T-helper 1 cell treated with Interleukin-12 subunit alpha and Interleukin-12 subunit beta and Interleukin-4 antibody, amounts not matched to agents 30 μg/mL and 1 μg/mL, for 36 hours (primary cell): ENCODE data around the gene HCRTR2.
"Not testable (repeated sequence)": the region's sequence is repeated elsewhere in the genome, so short reads cannot be mapped to it uniquely, and the experiment has no call there.

Source experiments
- H3K27ac Mint-ChIP-seq: one replicate; pipeline ENCODE4 v1.8.0; 2021; ENCODE audit warnings: mild to moderate bottlenecking, mixed read lengths
- H3K27me3 Mint-ChIP-seq: one replicate; pipeline ENCODE4 v1.8.0; 2021; ENCODE audit warnings: low read depth, mixed read lengths
- H3K36me3 Mint-ChIP-seq: one replicate; pipeline ENCODE4 v1.8.0; 2021; ENCODE audit warnings: low read depth, mixed read lengths
- H3K4me1 Mint-ChIP-seq: one replicate; pipeline ENCODE4 v1.8.0; 2021; ENCODE audit warnings: low read depth, mixed read lengths
- H3K4me3 Mint-ChIP-seq: one replicate; pipeline ENCODE4 v1.8.0; 2021; ENCODE audit warnings: mild to moderate bottlenecking, moderate library complexity, mixed read lengths
- H3K9me3 Mint-ChIP-seq: one replicate; pipeline ENCODE4 v1.8.0; 2021; ENCODE audit warnings: mixed read lengths

The HCRTR2 gene

DNA sequence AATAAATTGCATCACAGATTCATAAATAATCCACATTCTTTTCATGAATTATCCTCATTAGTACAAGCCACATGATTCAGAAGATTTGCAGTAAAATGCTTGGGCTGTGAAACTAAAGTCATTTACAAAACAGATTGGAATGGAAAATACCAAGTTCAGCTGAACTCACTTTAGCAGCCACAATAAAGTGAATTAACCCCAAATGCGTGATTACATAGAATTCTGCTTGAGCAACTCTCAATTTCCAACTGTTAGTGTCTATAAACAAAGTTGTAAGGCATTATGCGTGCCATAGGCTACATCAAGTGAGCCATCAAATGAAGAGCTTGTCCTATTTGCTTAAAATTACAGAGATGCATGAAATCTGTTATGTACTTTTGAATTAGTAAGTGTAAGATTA is 92.6 kb downstream of the HCRTR2 start:
- H3K27me3 Mint-ChIP-seq, result no peaks in the 10 kb centered on the region
- H3K9me3 Mint-ChIP-seq, result no peaks in the 10 kb centered on the region
- no peaks in the 10 kb centered on the region for H3K4me1 Mint-ChIP-seq
- no peak overlapping the region for H3K27ac Mint-ChIP-seq
- H3K4me3 Mint-ChIP-seq, result no peak overlapping the region
- H3K36me3 Mint-ChIP-seq, result no peaks in the 10 kb centered on the region

DNA sequence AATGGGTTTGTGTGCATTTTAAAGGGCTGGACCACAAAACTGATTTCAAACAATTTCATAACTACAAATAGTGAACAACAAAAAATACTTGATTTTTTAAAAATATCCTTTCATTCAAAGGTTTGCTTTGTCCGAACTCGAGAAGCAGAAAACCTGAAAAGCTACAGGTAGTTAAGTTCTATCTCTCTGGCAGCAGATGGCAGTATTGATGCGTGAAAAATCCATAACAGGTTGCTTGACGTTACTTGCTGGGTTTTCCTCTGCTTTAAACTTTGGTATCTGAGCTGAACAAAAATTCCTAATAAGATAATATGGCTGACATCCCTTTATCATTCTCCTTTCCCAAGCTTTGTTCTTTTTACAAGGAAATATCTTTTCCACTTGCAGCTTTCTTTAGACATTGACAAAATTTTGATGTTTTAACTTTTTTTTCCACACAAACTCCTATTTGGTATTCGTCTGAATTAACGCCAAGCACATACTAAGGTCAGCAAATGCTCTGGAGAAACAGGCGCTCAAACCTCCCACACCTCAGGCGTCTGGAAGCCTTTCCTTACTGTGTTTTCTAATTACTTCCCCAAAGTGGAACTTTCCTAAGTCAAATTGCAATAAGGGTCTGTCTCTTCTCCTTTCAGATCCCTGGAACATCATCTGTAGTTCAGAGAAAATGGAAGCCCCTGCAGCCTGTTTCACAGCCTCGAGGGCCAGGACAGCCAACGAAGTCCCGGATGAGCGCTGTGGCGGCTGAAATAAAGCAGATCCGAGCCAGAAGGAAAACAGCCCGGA is 102.6 kb downstream of the HCRTR2 start:
- no peaks in the 10 kb centered on the region for H3K9me3 Mint-ChIP-seq
- H3K27me3 Mint-ChIP-seq, result no peaks in the 10 kb centered on the region
- H3K4me1 Mint-ChIP-seq, result no peaks in the 10 kb centered on the region
- H3K4me3 Mint-ChIP-seq, result no peak overlapping the region
- H3K36me3 Mint-ChIP-seq, result no peaks in the 10 kb centered on the region
- no peak overlapping the region for H3K27ac Mint-ChIP-seq

GRCh38 chr6:55277646-55278045 is 103.3 kb downstream of the HCRTR2 start:
- Mint-ChIP-seq H3K27ac (no peak overlapping the region), H3K36me3 (no peaks in the 10 kb centered on the region), H3K9me3 (no peaks in the 10 kb centered on the region), H3K4me3 (no peak overlapping the region), H3K27me3 (no peaks in the 10 kb centered on the region), H3K4me1 (no peaks in the 10 kb centered on the region)

DNA sequence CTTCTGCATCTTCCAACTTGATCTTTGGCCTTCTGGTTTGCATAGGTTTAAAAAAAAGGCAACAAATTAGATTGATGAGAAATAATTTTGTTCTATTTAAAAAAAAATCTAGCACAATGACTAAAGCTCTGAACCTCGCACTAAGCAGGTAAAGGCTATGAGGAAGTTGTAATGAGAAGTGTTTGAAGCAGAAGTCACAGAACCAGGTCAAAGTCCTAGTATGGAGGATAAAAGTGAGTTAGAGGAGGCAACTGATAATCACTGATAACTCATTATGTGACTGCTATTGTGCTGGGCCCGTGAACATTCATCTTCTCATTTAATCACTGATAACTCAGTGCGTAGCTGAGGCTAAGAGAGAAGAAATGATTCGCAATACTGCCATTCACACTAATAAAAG is 106.9 kb downstream of the HCRTR2 start:
- Mint-ChIP-seq H3K4me1 (no peaks in the 10 kb centered on the region), H3K36me3 (no peaks in the 10 kb centered on the region), H3K27ac (no peak overlapping the region), H3K9me3 (no peaks in the 10 kb centered on the region), H3K4me3 (no peak overlapping the region), H3K27me3 (no peaks in the 10 kb centered on the region)

- no peak overlapping the region for H3K4me3 Mint-ChIP-seq
- no peaks in the 10 kb centered on the region for H3K4me1 Mint-ChIP-seq
- H3K9me3 Mint-ChIP-seq, result no peaks in the 10 kb centered on the region
- no peaks in the 10 kb centered on the region for H3K27me3 Mint-ChIP-seq
- H3K36me3 Mint-ChIP-seq, result no peaks in the 10 kb centered on the region
- no peak overlapping the region for H3K27ac Mint-ChIP-seq
Observed at GRCh38 chr6:55282115-55282514, 107.8 kb downstream of the HCRTR2 start.

GRCh38 chr6:55286824-55287223 is 112.5 kb downstream of the HCRTR2 start:
- H3K4me1 Mint-ChIP-seq, result no peaks in the 10 kb centered on the region
- no peaks in the 10 kb centered on the region for H3K27me3 Mint-ChIP-seq
- no peak overlapping the region for H3K4me3 Mint-ChIP-seq
- no peak overlapping the region for H3K27ac Mint-ChIP-seq
- no peaks in the 10 kb centered on the region for H3K36me3 Mint-ChIP-seq
- H3K9me3 Mint-ChIP-seq, result peaks cover 4% of the 10 kb centered on the region

- H3K27me3 Mint-ChIP-seq, result no peaks in the 10 kb centered on the region
- H3K36me3 Mint-ChIP-seq, result no peaks in the 10 kb centered on the region
- H3K27ac Mint-ChIP-seq, result no peak overlapping the region
- no peak overlapping the region for H3K4me3 Mint-ChIP-seq
- peaks cover 4% of the 10 kb centered on the region for H3K9me3 Mint-ChIP-seq
- H3K4me1 Mint-ChIP-seq, result no peaks in the 10 kb centered on the region
Observed at GRCh38 chr6:55290736-55291135, 116.4 kb downstream of the HCRTR2 start.

GRCh38 chr6:55293116-55293515 is 118.8 kb downstream of the HCRTR2 start:
- H3K9me3 Mint-ChIP-seq, result peaks cover 7% of the 10 kb centered on the region
- H3K4me3 Mint-ChIP-seq, result no peak overlapping the region
- no peaks in the 10 kb centered on the region for H3K4me1 Mint-ChIP-seq
- no peaks in the 10 kb centered on the region for H3K27me3 Mint-ChIP-seq
- H3K27ac Mint-ChIP-seq, result no peak overlapping the region
- no peaks in the 10 kb centered on the region for H3K36me3 Mint-ChIP-seq

GRCh38 chr6:55297214-55297613 is 122.9 kb downstream of the HCRTR2 start:
- H3K9me3 Mint-ChIP-seq, H3K27ac Mint-ChIP-seq, H3K4me1 Mint-ChIP-seq, H3K36me3 Mint-ChIP-seq, H3K4me3 Mint-ChIP-seq, H3K27me3 Mint-ChIP-seq: not testable (repeated sequence)

- Mint-ChIP-seq H3K27ac (no peak overlapping the region), H3K9me3 (peaks cover 2% of the 10 kb centered on the region), H3K36me3 (no peaks in the 10 kb centered on the region), H3K4me3 (no peak overlapping the region), H3K4me1 (no peaks in the 10 kb centered on the region), H3K27me3 (no peaks in the 10 kb centered on the region)
Observed at GRCh38 chr6:55299286-55299985, 125.1 kb downstream of the HCRTR2 start.

GRCh38 chr6:55304747-55305146 is 130.4 kb downstream of the HCRTR2 start:
- no peaks in the 10 kb centered on the region for H3K4me1 Mint-ChIP-seq
- H3K27me3 Mint-ChIP-seq, result no peaks in the 10 kb centered on the region
- H3K27ac Mint-ChIP-seq, result no peak overlapping the region
- no peak overlapping the region for H3K4me3 Mint-ChIP-seq
- H3K36me3 Mint-ChIP-seq, result no peaks in the 10 kb centered on the region
- peaks cover 5% of the 10 kb centered on the region for H3K9me3 Mint-ChIP-seq

- Mint-ChIP-seq H3K27me3 (no peaks in the 10 kb centered on the region), H3K27ac (no peak overlapping the region), H3K9me3 (peaks cover 14% of the 10 kb centered on the region), H3K4me3 (no peak overlapping the region), H3K36me3 (no peaks in the 10 kb centered on the region), H3K4me1 (no peaks in the 10 kb centered on the region)
Observed at GRCh38 chr6:55319961-55320695, 145.8 kb downstream of the HCRTR2 start.

DNA sequence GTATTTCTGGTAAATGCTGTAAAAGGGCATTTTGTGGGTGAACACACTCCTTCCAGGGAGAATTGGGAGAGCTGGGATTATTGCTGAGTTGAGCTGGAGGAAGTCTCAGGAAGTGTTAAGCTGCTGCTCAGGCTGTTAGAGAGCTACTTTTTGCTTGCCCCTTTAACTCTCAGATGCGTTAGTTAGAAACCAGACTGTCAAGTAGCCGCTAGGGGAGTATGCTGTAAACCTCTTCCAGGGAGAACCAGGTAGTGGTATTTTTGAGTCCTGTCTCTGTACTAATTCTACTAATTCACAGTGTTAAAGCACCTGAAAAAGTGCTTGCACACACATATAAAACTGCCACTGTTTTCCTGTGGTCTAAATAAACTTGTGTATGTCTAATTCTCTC is 146.4 kb downstream of the HCRTR2 start:
- H3K4me3 Mint-ChIP-seq, result no peak overlapping the region
- no peaks in the 10 kb centered on the region for H3K27me3 Mint-ChIP-seq
- H3K9me3 Mint-ChIP-seq, result peaks cover 14% of the 10 kb centered on the region
- H3K27ac Mint-ChIP-seq, result no peak overlapping the region
- H3K36me3 Mint-ChIP-seq, result no peaks in the 10 kb centered on the region
- no peaks in the 10 kb centered on the region for H3K4me1 Mint-ChIP-seq

DNA sequence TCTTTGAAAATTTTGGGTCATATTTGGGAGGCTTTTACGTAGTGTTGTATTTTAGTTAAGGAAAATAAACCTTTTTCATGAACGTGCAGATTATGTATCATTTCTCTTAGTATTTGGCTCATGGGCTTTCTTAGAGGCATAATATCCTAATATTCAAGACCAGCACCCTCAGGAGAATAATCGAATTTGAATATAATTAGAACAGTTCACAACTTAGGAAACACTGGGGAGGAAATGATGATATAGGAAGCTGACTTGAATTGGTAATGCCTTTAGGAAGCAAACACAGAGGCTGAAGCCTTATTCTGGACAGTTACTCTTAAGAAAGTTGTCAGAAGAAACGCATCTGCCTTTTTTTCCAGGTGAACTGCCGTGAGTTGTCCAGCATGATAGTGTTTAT is 152.9 kb downstream of the HCRTR2 start, which contains the start of gene GFRAL:
GFRAL (plus strand) TSS at position 301 of the 400 bp plus-strand sequence; CDS start at position 387, 86 bp downstream.
- H3K27ac Mint-ChIP-seq, result no peak within 1 kb of the TSS
- H3K9me3 Mint-ChIP-seq, result peaks cover 8% of the 10 kb centered on the region
- no peak within 1 kb of the TSS for H3K4me3 Mint-ChIP-seq
- H3K4me1 Mint-ChIP-seq, result no peaks in the 10 kb centered on the region
- no peaks in the 10 kb centered on the region for H3K36me3 Mint-ChIP-seq
- no peaks in the 10 kb centered on the region for H3K27me3 Mint-ChIP-seq
